DMS153 (cell line): ENCODE results near the gene DPPA4.

Experiments
- DNase-seq: peaks from one replicate; lab custom pipeline; 2025; lab: John Stamatoyannopoulos, UW

The DPPA4 gene

DNA sequence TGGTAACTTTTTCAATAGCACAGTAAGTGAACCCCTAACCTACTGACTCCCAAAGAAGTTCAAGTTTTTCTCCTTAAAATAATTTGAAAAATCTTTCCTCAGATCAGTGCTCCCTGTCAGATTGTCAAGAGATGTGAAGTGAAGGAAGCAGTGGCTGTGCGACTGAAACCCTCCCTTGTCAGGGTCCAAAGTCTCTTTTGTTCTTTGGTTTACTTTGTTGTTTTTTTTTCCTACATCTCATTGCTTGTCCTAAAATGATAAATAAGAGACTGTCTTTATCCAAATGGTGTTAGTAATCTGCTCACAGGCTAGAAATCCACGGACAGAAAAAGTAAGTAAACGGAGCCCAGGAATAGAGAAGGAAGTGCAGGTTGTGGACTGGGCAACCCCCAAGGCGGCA is 976 bp upstream of the DPPA4 start:
- no peak for DNase-seq

DNA sequence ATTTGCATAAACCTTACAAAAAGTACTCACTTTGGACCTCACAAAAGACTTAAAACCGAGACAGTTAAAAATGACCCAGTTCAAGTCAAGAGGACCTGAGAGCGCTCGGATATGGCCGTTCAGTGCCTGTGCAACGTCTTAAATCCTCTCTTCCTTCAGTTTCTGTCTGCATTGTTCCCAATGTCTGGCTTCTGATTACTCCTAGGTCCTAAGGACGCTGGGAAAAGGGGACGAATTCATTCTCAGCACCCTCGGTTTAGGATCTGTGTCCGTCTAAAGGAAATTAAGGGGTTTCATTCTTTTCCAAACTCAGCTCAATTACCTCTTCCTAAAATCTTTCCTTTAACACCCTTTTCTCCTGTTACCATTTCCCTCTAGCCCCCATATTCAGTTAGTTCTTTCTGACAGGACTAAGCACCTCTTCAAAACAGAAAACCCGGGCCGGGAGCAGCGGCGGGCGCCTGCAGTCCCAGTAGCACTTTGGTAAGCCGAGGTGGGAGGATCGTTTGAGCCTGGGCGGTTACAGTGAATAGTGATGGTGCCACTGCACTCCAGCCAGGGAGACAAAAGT is 970 bp downstream of the DPPA4 start:
- DNase-seq, result no peak

DNA sequence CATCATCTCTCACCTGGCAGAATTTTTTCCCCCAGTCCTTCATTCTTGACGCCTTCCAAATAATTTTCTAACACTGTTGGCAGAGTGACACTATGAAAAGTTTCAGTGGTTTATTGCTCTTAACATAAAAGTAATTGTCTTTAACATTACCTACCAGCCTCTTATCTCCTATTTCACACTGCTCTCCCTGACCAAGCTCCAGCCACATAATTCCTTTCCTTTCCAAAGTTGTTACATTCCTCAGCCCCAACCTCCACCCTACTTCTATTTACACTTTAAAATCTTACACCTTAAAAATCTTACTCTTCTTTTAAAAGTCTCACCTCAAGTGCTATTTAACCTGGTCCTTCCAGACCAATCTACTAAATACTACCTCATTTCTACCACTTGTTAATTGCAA is 2.8 kb downstream of the DPPA4 start:
- no peak for DNase-seq

DNA sequence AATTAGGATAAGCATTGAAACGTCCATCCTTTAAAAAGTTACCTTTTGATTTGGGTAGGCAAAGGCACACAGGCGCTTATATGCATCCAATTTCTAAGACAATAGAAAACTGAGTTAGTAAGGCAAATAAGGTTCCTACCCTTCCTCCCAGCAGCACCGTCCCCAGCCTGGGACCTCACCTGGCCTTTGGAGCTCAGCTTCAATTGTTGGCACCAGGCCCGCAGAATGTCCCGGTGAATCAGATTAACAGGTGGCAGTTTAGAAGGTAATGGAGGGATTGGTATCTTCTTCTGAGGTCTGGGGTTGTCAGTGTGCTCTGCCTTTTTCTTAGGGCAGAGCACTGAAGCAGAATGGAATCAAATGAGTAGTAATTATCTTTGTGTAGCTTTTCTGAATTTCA is 5.7 kb downstream of the DPPA4 start:
- DNase-seq, result no peak

DNA sequence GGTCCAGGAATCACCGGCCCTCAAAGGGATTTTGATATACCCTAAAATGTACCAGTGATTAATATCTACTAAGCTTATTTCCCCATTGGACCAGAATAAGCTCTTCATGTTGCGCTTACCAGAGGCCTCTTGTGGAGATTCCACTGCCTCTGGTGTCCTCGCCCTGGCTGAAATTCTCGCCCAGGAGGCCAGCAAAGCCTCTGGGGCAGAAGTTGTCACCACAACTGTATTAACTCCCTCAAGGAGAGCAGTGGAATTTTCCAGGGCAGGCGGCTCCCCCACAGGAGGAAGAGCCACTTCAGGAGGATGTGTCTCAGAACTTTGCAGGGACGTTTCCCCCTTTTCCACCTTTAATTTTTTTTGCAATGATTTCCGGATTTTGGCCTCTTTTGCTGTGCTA is 6.9 kb downstream of the DPPA4 start:
- DNase-seq, result no peak

DNA sequence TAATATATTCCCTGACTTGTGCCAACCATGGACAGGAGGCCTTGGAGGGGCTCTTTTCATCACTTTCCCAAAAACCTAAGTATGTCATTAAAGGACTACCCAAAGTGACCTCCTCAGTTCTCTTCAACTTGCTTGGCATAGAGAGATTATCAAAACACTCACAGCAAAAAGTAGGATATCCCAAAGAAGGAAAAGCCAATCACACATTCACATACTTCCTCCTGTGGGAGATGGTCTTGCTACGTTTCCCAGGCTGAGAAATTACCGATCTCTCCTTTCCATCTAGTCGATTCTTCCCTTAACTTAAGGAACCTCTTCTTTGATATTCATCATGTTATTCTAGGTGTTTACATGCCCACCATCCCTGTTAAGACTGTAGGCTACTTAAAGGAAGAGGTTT is 9.1 kb downstream of the DPPA4 start:
- DNase-seq, result no peak

DNA sequence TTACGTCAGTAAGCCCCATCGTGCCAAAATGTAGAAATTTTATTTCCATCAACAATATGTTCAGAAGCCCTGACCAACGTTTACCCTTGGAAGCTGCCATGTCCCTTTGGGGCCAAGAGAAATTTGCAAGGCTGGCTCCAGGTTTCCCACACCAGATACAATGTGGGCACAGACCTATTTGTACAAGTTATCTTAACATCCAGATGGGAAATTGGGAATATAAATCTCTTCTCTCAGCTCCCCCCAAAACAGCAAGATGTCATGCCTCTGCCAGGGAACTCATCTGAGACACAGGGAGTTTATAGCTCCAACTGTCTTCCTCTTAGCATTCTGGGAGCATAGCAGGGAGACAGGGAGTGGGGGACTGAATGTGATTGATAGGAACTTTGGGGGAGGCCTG is 11.7 kb downstream of the DPPA4 start:
- DNase-seq, result no peak

DNA sequence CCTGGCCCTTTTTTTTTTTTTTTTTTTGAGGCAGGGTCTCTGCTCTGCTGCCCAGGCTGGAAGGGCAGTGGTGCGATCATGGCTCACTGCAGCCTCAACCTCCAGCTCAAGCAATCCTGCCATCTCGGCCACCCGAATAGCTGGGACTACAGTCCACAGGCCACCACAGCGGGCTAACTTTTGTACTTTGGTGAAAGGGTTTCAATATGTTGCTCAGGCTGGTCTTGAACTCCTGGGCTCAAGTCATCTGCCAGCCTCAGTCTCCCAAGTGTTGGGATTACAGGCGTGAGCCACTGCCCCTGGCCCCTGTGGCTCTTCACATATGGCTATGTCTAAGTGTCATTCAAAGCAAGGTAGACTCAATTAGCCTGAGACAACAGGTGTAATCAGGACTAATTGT is 12.2 kb downstream of the DPPA4 start:
- DNase-seq, result no peak

DNA sequence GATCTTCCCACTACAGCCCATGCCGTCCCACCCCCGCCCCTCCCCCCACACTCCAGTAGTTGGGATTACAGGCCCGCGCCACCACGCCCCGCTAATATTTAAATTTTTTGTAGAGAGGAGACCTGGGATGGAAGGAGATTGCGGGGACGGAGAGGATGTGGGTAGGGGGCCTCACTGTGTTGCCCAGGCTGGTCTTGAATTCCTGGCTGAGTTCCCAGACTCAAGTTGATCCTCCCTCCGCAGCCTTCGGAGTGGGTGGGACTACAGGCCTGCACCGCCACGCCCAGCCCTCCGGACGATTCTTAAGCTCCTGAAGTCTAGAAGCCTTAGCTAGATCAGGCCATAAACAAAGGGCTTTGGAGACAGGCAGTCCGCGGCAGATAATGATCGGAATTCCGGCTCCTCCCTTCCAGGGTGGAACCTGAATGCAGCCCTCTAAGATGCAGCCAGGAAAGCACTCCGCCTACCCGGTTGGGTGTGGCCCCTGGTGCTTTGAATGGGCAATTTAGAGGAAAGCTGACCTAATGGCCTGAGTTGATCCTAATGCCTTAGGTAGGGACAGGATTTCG is 21.1 kb downstream of the DPPA4 start, which contains the start of gene DPPA2:
Gene DPPA2, minus strand, starts transcription at position 356 of the 569 bp plus-strand sequence. CDS start 1,975 bp downstream, outside the sequence.
- no peak for DNase-seq

DNA sequence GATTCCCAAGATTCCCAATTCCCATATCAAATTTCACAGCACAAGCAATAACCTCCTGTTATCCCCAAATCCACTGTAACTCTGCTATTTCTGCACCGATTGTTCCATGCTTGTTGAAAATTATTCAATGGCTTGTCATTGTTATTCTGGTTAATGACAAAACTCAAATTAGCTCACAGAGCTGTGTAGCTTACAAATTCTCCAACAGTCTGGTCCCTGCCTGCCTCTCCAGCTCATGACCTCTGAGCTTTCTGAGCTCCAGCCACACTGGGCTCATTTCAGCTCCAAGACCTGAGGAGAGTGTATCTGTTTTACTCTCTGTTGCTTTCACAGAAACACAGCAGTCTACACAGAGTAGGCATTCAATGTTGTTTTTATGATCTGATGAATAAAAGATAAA is 24.3 kb downstream of the DPPA4 start:
- no peak for DNase-seq

DNA sequence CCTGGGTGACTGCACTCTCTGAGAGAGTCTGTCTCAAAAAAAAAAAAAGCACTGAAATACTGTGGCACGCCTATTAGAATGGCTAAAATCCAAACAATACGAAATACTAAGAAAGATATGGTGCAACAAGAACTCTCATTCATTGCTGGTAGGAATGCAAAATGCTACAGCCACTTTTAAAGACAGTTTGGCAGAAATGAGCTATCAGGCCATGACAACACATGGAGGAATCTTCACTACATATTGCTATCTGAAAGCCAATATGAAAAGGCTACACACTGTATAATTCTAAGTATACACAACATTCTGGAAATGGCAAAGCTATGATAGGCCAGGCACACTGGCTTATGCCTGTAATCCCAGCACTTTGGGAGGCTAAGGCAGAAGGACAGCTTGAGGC is 39.9 kb downstream of the DPPA4 start:
- DNase-seq, result no peak

DNA sequence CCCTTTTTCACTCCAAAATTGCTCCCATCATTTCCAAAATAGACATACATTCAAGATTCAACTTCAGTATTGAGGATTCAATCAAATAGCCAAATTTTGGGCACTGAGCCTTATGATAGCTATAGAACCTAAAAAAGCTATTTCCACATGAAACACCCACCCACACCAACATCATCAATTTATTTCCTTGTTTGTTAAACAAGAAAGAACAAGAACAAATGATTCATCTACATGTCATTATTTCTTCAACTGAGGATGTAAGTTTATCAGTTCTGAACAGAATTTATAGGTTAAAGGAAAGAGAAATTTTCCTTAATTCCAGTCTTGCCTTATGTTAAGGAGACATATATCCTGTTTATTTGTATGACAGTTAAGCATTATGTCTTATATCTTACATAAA is 53.3 kb downstream of the DPPA4 start:
- no peak for DNase-seq

DNA sequence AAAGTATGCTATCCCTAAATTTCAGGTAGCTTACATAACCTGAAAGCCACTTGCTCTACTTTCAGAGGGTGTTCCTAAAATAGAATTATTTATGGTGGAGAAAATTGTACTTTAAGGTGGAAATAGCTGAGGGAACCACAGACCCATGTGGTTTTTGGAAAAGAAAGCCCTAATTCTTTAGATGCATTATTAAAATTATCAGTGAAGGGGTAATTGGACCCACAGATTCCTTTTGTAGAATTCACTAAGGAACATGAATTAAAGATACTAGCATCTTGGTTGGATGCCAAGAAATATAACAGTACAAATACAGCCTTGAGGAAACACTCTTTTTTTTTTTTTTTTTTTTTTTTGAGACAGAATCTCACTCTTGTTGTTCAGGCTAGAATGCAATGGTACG is 58.8 kb downstream of the DPPA4 start:
- DNase-seq, result no peak

DNA sequence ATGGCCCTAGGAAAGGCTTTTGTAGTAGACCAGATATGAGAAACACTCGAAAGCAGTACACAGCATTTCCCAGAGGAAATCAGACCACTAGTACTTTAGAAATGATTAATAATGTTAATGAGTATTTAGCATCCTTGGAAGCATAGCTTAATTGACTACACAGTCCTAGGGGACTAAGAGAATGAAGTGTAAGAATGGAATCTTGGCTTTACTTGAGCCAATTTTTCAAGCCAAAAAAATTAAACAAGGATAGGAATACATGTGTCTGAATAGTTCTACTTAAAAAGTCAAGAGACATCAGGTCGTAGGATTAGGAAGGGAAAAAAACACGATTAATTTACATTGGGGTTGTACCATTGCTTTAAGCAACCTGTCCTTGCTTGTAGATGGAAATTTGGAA is 59.2 kb downstream of the DPPA4 start:
- DNase-seq, result no peak
